ENCODE measurements around the gene RFX5. TPM values are rescaled to one million over a fixed set of nuclear protein-coding genes. Genes with fewer than 3 reads are reported as not detected.

Gene RFX5
- polyA plus RNA-seq, 3 donors, result 39.3 to 66.3 (median 43.5) TPM

DNA sequence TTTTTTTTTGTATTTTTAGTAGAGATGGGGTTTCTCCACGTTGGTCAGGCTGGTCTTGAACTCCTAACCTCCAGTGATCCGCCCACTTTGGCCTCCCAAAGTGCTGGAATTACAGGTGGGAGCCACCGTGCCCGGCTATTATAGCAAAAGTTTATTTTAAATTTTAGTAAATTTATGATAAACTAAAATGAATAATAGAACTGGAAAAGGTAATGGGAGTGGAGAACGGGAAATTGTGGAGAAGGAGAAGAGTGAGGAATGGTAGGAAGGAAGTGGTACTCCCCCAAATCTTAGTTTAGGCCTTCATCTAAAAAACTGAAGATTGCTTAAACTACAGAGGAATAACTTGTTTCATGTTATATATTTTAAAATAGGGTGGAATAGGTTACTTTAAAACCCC, 12.2 kb downstream of the RFX5 start:
- Histone ChIP-seq H4K20me1 (ENCODE audit: insufficient read depth, low read length) (no peaks in the 10 kb centered on the region), H3K27ac (ENCODE audit: low read depth in 1 of 2, low read length in 2 of 2) (no peak overlapping the region), H3K79me2 (ENCODE audit: insufficient read depth, low read length) (no peaks in the 10 kb centered on the region), H3K9ac (ENCODE audit: insufficient read depth, low read length, poor library complexity, severe bottlenecking) (no peak overlapping the region), H3K9me3 (replicated peaks in 1 of 2; ENCODE audit: control insufficient read depth in 1 of 2, insufficient read depth in 1 of 2, low read length in 2 of 2) (no peaks in the 10 kb centered on the region), H3K4me3 (replicated peaks in 1 of 3; ENCODE audit: low read depth in 2 of 3, low read length in 3 of 3) (no peak overlapping the region), H3K4me2 (replicated peaks; ENCODE audit: extremely low read depth, low read length, poor library complexity, severe bottlenecking) (no peak overlapping the region), H3K36me3 (replicated peaks in 1 of 2; ENCODE audit: control insufficient read depth in 1 of 2, insufficient read depth in 2 of 2, low read length in 2 of 2) (no peaks in the 10 kb centered on the region), H2AFZ (ENCODE audit: insufficient read depth, low read depth, low read length, poor library complexity, severe bottlenecking) (no peak overlapping the region), H3K4me1 (ENCODE audit: control insufficient read depth in 1 of 2, insufficient read depth in 2 of 2, low read length in 2 of 2) (no peaks in the 10 kb centered on the region), H3K27me3 (ENCODE audit: control insufficient read depth in 2 of 2, insufficient read depth in 2 of 2, low read length in 2 of 2) (no peaks in the 10 kb centered on the region)
- Mint-ChIP-seq H3K9me3 (no peaks in the 10 kb centered on the region), H3K27me3 (ENCODE audit: low read depth in 3 of 3) (peaks cover 0 to 3% (median 3%) of the 10 kb centered on the region in 3 donors), H3K36me3 (peaks cover 4% of the 10 kb centered on the region in 2 donors), H3K27ac (no peak overlapping the region), H3K4me3 (no peak overlapping the region), H3K4me1 (no peaks in the 10 kb centered on the region)
- WGBS (ENCODE audit: insufficient coverage), result no CpG with 5 or more reads among the region's 5 CpGs
- TF ChIP-seq, protein P1, sequence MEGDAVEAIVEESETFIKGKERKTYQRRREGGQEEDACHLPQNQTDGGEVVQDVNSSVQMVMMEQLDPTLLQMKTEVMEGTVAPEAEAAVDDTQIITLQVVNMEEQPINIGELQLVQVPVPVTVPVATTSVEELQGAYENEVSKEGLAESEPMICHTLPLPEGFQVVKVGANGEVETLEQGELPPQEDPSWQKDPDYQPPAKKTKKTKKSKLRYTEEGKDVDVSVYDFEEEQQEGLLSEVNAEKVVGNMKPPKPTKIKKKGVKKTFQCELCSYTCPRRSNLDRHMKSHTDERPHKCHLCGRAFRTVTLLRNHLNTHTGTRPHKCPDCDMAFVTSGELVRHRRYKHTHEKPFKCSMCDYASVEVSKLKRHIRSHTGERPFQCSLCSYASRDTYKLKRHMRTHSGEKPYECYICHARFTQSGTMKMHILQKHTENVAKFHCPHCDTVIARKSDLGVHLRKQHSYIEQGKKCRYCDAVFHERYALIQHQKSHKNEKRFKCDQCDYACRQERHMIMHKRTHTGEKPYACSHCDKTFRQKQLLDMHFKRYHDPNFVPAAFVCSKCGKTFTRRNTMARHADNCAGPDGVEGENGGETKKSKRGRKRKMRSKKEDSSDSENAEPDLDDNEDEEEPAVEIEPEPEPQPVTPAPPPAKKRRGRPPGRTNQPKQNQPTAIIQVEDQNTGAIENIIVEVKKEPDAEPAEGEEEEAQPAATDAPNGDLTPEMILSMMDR (IDR thresholded peaks at IDR 0.05), result no peak
- intact Hi-C loops (cut with micrococcal nuclease), result no loop called here
- no peak for DNase-seq

GRCh38 chr1:151327903-151328674, 19.0 kb downstream of the RFX5 start:
- peak overlapping the region; percentile 96 for H2AFZ ChIP-seq (ENCODE audit: insufficient read depth, low read depth, low read length, poor library complexity, severe bottlenecking)
- peaks cover 44% of the 10 kb centered on the region for H3K79me2 ChIP-seq (ENCODE audit: insufficient read depth, low read length)
- no peak for DNase-seq
- Mint-ChIP-seq H3K9me3 (peaks cover 0 to 2% (median 0%) of the 10 kb centered on the region in 7 donors), H3K27me3 (ENCODE audit: low read depth in 3 of 3) (peaks cover 1 to 3% (median 3%) of the 10 kb centered on the region in 3 donors), H3K27ac (peak overlapping the region; percentile 95 to 100 (median 97)), H3K4me1 (peaks cover 36% of the 10 kb centered on the region), H3K4me3 (peak overlapping the region; percentile 89 to 99), H3K36me3 (peaks cover 15 to 23% of the 10 kb centered on the region in 2 donors)
- TF ChIP-seq, protein P1 (IDR thresholded peaks at IDR 0.05), result no peak
- H3K4me2 ChIP-seq (replicated peaks; ENCODE audit: extremely low read depth, low read length, poor library complexity, severe bottlenecking), result peak overlapping the region; percentile 87
- H3K27ac ChIP-seq (ENCODE audit: low read depth in 1 of 2, low read length in 2 of 2), result peak overlapping the region; percentile 72 to 86
- intact Hi-C loops (cut with micrococcal nuclease), result loop anchor here in 1 of 2 donors (2.0 kb wide), 1 partner anchor 17 kb away; no protein-coding TSS in a partner anchor
- H3K27me3 ChIP-seq (ENCODE audit: control insufficient read depth in 2 of 2, insufficient read depth in 2 of 2, low read length in 2 of 2), result no peaks in the 10 kb centered on the region
- H3K36me3 ChIP-seq (replicated peaks in 1 of 2; ENCODE audit: control insufficient read depth in 1 of 2, insufficient read depth in 2 of 2, low read length in 2 of 2), result peaks cover 10 to 20% of the 10 kb centered on the region in 2 donors
- H3K4me3 ChIP-seq (replicated peaks in 1 of 3; ENCODE audit: low read depth in 2 of 3, low read length in 3 of 3), result peak overlapping the region; percentile 49 to 91 (median 80)
- peaks cover 30 to 35% of the 10 kb centered on the region in 2 donors for H3K4me1 ChIP-seq (ENCODE audit: control insufficient read depth in 1 of 2, insufficient read depth in 2 of 2, low read length in 2 of 2)
- H3K9me3 ChIP-seq (replicated peaks in 1 of 2; ENCODE audit: control insufficient read depth in 1 of 2, insufficient read depth in 1 of 2, low read length in 2 of 2), result no peaks in the 10 kb centered on the region
- H3K9ac ChIP-seq (ENCODE audit: insufficient read depth, low read length, poor library complexity, severe bottlenecking), result peak overlapping the region; percentile 84
- peaks cover 17% of the 10 kb centered on the region for H4K20me1 ChIP-seq (ENCODE audit: insufficient read depth, low read length)
- WGBS (ENCODE audit: insufficient coverage), result 18% methylated on average over 22 of the region's 34 CpGs

Measured in CD14-positive monocyte (primary cell).